DND-41 (cell line): ENCODE results near the gene CCDC88A.

Source experiments
- ATAC-seq: fragments of 200-7000 bp; cut with Tn5 transposase; 3 replicates; pipeline ENCODE4 v1.9.1; 2021; ENCODE audit warnings: low read depth; ENCODE audit not compliant: insufficient read depth
- DNase-seq: peaks from one replicate; pipeline ENCODE4 v3.0.0-alpha.2; 2020
- H2AFZ ChIP-seq: 2 replicates; pipeline ENCODE4 v1.6.0; 2012; ENCODE audit warnings: low read depth, low read length
- H3K27ac ChIP-seq: 2 replicates; pipeline ENCODE4 v1.5.1; 2012; ENCODE audit warnings: low read length, inconsistent platforms
- H3K27me3 ChIP-seq: fragments of 200-600 bp; sonication (generic); 2 replicates; pipeline ENCODE4 v1.6.0; 2012; ENCODE audit warnings: low read length, mild to moderate bottlenecking, inconsistent platforms; ENCODE audit not compliant: insufficient read depth, poor library complexity
- H3K36me3 ChIP-seq: 2 replicates; pipeline ENCODE4 v1.5.1; 2012; ENCODE audit warnings: low read length, inconsistent platforms; ENCODE audit not compliant: insufficient read depth
- H3K4me1 ChIP-seq: 2 replicates; pipeline ENCODE4 v1.5.1; 2012; ENCODE audit warnings: mild to moderate bottlenecking, low read length; ENCODE audit not compliant: insufficient read depth
- H3K4me2 ChIP-seq: 2 replicates; pipeline ENCODE4 v1.6.0; 2012; ENCODE audit warnings: mild to moderate bottlenecking, moderate library complexity, low read length, inconsistent platforms; ENCODE audit not compliant: insufficient read depth
- H3K4me3 ChIP-seq, 2 experiments: fragments of 200-600 bp in 1 of 2; shearing (Covaris generic) in 1 of 2; 2 replicates each; pipeline ENCODE4 v1.5.1; 2012 to 2016; ENCODE audit warnings: inconsistent platforms in 2 of 2, low read length in 2 of 2, mild to moderate bottlenecking in 2 of 2, low read depth in 1 of 2, moderate library complexity in 1 of 2
- H3K79me2 ChIP-seq: 2 replicates; pipeline ENCODE4 v1.6.0; 2012; ENCODE audit warnings: low read length, inconsistent platforms; ENCODE audit not compliant: insufficient read depth
- H3K9ac ChIP-seq: 2 replicates; pipeline ENCODE4 v1.6.0; 2012; ENCODE audit warnings: low read depth, mild to moderate bottlenecking, inconsistent platforms, low read length, moderate library complexity
- H3K9me3 ChIP-seq: 2 replicates; pipeline ENCODE4 v1.5.1; 2012; ENCODE audit warnings: low read length, moderate library complexity, mild to moderate bottlenecking, inconsistent platforms; ENCODE audit not compliant: insufficient read depth, severe bottlenecking
- H4K20me1 ChIP-seq: 2 replicates; pipeline ENCODE4 v1.6.0; 2012; ENCODE audit warnings: low read length; ENCODE audit not compliant: insufficient read depth
- CTCF ChIP-seq: IDR thresholded peaks from 2 replicates; pipeline ENCODE4 v1.5.1; 2012; ENCODE audit warnings: borderline replicate concordance, low read length, moderate library complexity, mild to moderate bottlenecking; ENCODE audit not compliant: poor library complexity, severe bottlenecking; ENCODE audit errors: extremely low read depth
- EZH2 ChIP-seq: IDR thresholded peaks from 3 replicates; pipeline ENCODE4 v1.6.1; 2012; ENCODE audit warnings: borderline replicate concordance, low read depth, mild to moderate bottlenecking, moderate library complexity, low read length, inconsistent platforms; ENCODE audit not compliant: severe bottlenecking

CCDC88A gene

GRCh38 chr2:55355451-55355850 lies 64.2 kb downstream of the CCDC88A start:
- Histone ChIP-seq H3K79me2 (no peaks in the 10 kb centered on the region), H3K4me2 (no peak overlapping the region), H3K9me3 (no peaks in the 10 kb centered on the region), H3K27me3 (no peaks in the 10 kb centered on the region), H2AFZ (no peak overlapping the region), H3K4me1 (no peaks in the 10 kb centered on the region), H3K36me3 (peaks cover 47% of the 10 kb centered on the region), H3K4me3 (no peak overlapping the region), H3K9ac (no peak overlapping the region), H3K27ac (no peak overlapping the region), H4K20me1 (no peaks in the 10 kb centered on the region)
- TF ChIP-seq CTCF, result no peak
- TF ChIP-seq EZH2, result no peak
- DNase-seq (no peak), ATAC-seq (no peak)

- Histone ChIP-seq H3K79me2 (no peaks in the 10 kb centered on the region), H3K9me3 (no peaks in the 10 kb centered on the region), H3K27ac (no peak overlapping the region), H3K4me2 (no peak overlapping the region), H2AFZ (no peak overlapping the region), H3K27me3 (no peaks in the 10 kb centered on the region), H3K36me3 (peaks cover 60% of the 10 kb centered on the region), H3K4me1 (no peaks in the 10 kb centered on the region), H4K20me1 (no peaks in the 10 kb centered on the region), H3K9ac (no peak overlapping the region), H3K4me3 (no peak overlapping the region)
- no peak for TF ChIP-seq EZH2
- TF ChIP-seq CTCF, result no peak
- DNase-seq (no peak), ATAC-seq (no peak)
Measured at GRCh38 chr2:55351672-55352071, 68.0 kb downstream of the CCDC88A start.

GRCh38 chr2:55345064-55345463 lies 74.6 kb downstream of the CCDC88A start:
- DNase-seq (no peak), ATAC-seq (no peak)
- H3K36me3 ChIP-seq, result peaks cover 68% of the 10 kb centered on the region
- no peak overlapping the region for H2AFZ ChIP-seq
- no peaks in the 10 kb centered on the region for H3K4me1 ChIP-seq
- no peaks in the 10 kb centered on the region for H4K20me1 ChIP-seq
- H3K9me3 ChIP-seq, result no peaks in the 10 kb centered on the region
- TF ChIP-seq EZH2 (no peak), CTCF (no peak)
- H3K9ac ChIP-seq, result no peak overlapping the region
- no peaks in the 10 kb centered on the region for H3K27me3 ChIP-seq
- H3K79me2 ChIP-seq, result no peaks in the 10 kb centered on the region
- no peak overlapping the region for H3K27ac ChIP-seq
- no peak overlapping the region for H3K4me3 ChIP-seq
- no peak overlapping the region for H3K4me2 ChIP-seq

GRCh38 chr2:55338268-55338667 lies 81.4 kb downstream of the CCDC88A start:
- no peak for ATAC-seq

More at GRCh38 chr2:55338268-55338667, 81.4 kb downstream of the CCDC88A start:
- Histone ChIP-seq H3K9me3 (no peaks in the 10 kb centered on the region), H3K9ac (no peak overlapping the region), H4K20me1 (no peaks in the 10 kb centered on the region), H3K79me2 (no peaks in the 10 kb centered on the region), H3K27me3 (no peaks in the 10 kb centered on the region), H3K27ac (no peak overlapping the region), H3K4me2 (no peak overlapping the region), H3K4me1 (no peaks in the 10 kb centered on the region), H2AFZ (no peak overlapping the region), H3K36me3 (peaks cover 67% of the 10 kb centered on the region), H3K4me3 (no peak overlapping the region)
- no peak for TF ChIP-seq CTCF
- no peak for TF ChIP-seq EZH2
- no peak for DNase-seq
